HEK293 (cell line): ENCODE data around the gene KITLG.

ENCODE experiments used
- CTCF ChIP-seq: fragments of 450-650 bp; formaldehyde crosslinking; IDR thresholded peaks from 2 replicates; pipeline ENCODE4 v1.5.1; 2016; ENCODE audit warnings: missing biosample characterization, missing genetic modification characterization
- GFI1B ChIP-seq: fragments of 450-650 bp; formaldehyde crosslinking; IDR thresholded peaks from 2 replicates; pipeline ENCODE4 v1.5.1; 2016; ENCODE audit warnings: missing biosample characterization, missing genetic modification characterization
- SP2 ChIP-seq: fragments of 450-650 bp; formaldehyde crosslinking; IDR thresholded peaks from 2 replicates; pipeline ENCODE4 v1.5.1; 2016; ENCODE audit warnings: missing biosample characterization, missing genetic modification characterization
- ZBTB48 ChIP-seq: fragments of 450-650 bp; formaldehyde crosslinking; IDR thresholded peaks from 2 replicates; pipeline ENCODE4 v1.5.1; 2016; ENCODE audit warnings: missing biosample characterization, missing genetic modification characterization
- ZIC2 ChIP-seq: fragments of 450-650 bp; formaldehyde crosslinking; IDR thresholded peaks from 2 replicates; pipeline ENCODE4 v1.5.1; 2016; ENCODE audit warnings: missing biosample characterization, missing genetic modification characterization
- ZNF121 ChIP-seq: fragments of 450-650 bp; formaldehyde crosslinking; IDR thresholded peaks from 2 replicates; pipeline ENCODE4 v1.5.1; 2016; ENCODE audit warnings: missing biosample characterization, missing genetic modification characterization
- ZNF174 ChIP-seq: fragments of 450-650 bp; formaldehyde crosslinking; IDR thresholded peaks from 2 replicates; pipeline ENCODE4 v1.5.0; 2017; ENCODE audit warnings: missing biosample characterization, mild to moderate bottlenecking, missing genetic modification characterization
- ZNF26 ChIP-seq: fragments of 450-650 bp; formaldehyde crosslinking; IDR thresholded peaks from 2 replicates; pipeline ENCODE4 v1.5.1; 2016; ENCODE audit warnings: missing biosample characterization, missing genetic modification characterization
- ZNF274 ChIP-seq, 2 experiments: fragments of 200-500 bp in 1 of 2; fragments of 450-650 bp in 1 of 2; sonication (Bioruptor generic) in 1 of 2; formaldehyde crosslinking in 1 of 2; IDR thresholded peaks; 2 replicates each; pipeline versions ENCODE4 v1.5.1 to v1.6.1; 2014 to 2016; ENCODE audit warnings: borderline replicate concordance in 1 of 2, inconsistent platforms in 1 of 2, low read length in 1 of 2, missing biosample characterization in 1 of 2, missing genetic modification characterization in 1 of 2
- ZNF324 ChIP-seq: fragments of 450-650 bp; formaldehyde crosslinking; IDR thresholded peaks from 2 replicates; pipeline ENCODE4 v1.5.1; 2016; ENCODE audit warnings: missing biosample characterization, missing genetic modification characterization
- ZNF639 ChIP-seq: fragments of 450-650 bp; formaldehyde crosslinking; IDR thresholded peaks from 2 replicates; pipeline ENCODE4 v1.5.1; 2016; ENCODE audit warnings: missing biosample characterization, missing genetic modification characterization
- ZNF776 ChIP-seq: fragments of 450-650 bp; formaldehyde crosslinking; IDR thresholded peaks from 2 replicates; pipeline ENCODE4 v1.5.0; 2017; ENCODE audit warnings: missing biosample characterization, missing genetic modification characterization, borderline replicate concordance
- TF ChIP-seq, protein P1 (sequence below): fragments of 450-650 bp; formaldehyde crosslinking; IDR thresholded peaks from 2 replicates; pipeline ENCODE4 v1.5.1; 2016; ENCODE audit warnings: missing biosample characterization, missing genetic modification characterization

DNA sequence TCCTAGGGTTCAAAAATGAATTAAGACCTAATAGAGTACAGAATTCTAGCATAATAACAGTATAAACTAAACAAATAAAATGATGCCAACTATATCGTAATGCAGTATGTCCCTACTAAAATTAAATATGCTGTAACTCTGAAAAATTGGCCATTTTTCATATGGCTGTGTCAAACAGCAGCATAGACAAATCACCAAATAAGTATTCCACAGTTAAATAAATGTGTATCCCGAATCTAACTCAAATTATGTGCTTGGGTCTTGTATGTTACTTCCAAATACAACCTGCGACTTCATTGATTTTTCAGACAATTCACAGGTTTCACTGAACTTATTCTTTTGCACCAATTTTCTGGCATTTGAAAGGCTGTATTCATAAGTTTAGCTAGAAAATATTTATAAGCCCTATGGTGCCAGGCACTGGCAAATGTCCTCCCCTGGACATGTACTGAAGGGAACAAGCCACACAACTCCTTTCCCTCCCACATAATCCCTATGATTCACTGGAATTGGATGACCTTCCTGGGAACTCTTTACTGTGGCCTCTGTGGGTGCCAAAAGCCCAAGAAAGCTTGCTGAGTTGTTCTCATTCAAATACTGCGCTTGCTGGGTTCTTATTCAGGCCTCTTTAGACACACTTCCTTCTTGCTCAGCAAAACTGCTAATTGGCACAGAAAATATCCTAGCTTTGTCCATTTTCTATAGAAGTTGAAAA, 108.8 kb downstream of the KITLG start:
- TF ChIP-seq ZNF324 (tag by site-specific recombination) (no peak), ZNF26 (tag by site-specific recombination) (no peak), ZNF174 (tag by site-specific recombination) (no peak), ZNF776 (tag by site-specific recombination) (no peak), CTCF (tag by site-specific recombination) (no peak), SP2 (tag by site-specific recombination) (no peak), ZNF274 (IDR thresholded peaks at IDR 0.05; ENCODE audit: low read length) (no peak), ZNF274 (tag by site-specific recombination; IDR thresholded peaks at IDR 0.05; ENCODE audit: borderline replicate concordance) (no peak), ZIC2 (tag by site-specific recombination) (no peak), ZNF639 (tag by site-specific recombination) (no peak), GFI1B (no peak), ZNF121 (tag by site-specific recombination) (no peak), ZBTB48 (tag by site-specific recombination) (no peak)
- TF ChIP-seq, protein P1, sequence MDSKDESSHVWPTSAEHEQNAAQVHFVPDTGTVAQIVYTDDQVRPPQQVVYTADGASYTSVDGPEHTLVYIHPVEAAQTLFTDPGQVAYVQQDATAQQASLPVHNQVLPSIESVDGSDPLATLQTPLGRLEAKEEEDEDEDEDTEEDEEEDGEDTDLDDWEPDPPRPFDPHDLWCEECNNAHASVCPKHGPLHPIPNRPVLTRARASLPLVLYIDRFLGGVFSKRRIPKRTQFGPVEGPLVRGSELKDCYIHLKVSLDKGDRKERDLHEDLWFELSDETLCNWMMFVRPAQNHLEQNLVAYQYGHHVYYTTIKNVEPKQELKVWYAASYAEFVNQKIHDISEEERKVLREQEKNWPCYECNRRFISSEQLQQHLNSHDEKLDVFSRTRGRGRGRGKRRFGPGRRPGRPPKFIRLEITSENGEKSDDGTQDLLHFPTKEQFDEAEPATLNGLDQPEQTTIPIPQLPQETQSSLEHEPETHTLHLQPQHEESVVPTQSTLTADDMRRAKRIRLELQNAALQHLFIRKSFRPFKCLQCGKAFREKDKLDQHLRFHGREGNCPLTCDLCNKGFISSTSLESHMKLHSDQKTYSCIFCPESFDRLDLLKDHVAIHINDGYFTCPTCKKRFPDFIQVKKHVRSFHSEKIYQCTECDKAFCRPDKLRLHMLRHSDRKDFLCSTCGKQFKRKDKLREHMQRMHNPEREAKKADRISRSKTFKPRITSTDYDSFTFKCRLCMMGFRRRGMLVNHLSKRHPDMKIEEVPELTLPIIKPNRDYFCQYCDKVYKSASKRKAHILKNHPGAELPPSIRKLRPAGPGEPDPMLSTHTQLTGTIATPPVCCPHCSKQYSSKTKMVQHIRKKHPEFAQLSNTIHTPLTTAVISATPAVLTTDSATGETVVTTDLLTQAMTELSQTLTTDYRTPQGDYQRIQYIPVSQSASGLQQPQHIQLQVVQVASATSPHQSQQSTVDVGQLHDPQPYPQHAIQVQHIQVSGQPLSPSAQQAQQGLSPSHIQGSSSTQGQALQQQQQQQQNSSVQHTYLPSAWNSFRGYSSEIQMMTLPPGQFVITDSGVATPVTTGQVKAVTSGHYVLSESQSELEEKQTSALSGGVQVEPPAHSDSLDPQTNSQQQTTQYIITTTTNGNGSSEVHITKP (tag by site-specific recombination) = no peak
